Lower leg skin (tissue), 3 donors: ENCODE data around the gene R3HDM2.

Source experiments
- CTCF ChIP-seq, 3 donors: fragments of 450-650 bp; IDR thresholded peaks; one replicate each; pipeline ENCODE4 v1.5.1; 2016; ENCODE audit warnings: antibody characterized with exemption in 3 of 3, mild to moderate bottlenecking in 3 of 3, moderate library complexity in 2 of 3
- POLR2A ChIP-seq, 2 donors: fragments of 450-650 bp; IDR thresholded peaks; one replicate each; pipeline ENCODE4 v1.6.1; 2016 to 2017; ENCODE audit warnings: antibody characterized with exemption in 2 of 2, mild to moderate bottlenecking in 1 of 2, moderate library complexity in 1 of 2

GRCh38 chr12:57214398-57214781, 216.5 kb downstream of the R3HDM2 start:
- no peak for TF ChIP-seq CTCF (IDR thresholded peaks at IDR 0.05)
- no peak for TF ChIP-seq POLR2A (IDR thresholded peaks at IDR 0.05)
